ENCODE results near the gene LUZP2.

- TF ChIP-seq, protein P1, sequence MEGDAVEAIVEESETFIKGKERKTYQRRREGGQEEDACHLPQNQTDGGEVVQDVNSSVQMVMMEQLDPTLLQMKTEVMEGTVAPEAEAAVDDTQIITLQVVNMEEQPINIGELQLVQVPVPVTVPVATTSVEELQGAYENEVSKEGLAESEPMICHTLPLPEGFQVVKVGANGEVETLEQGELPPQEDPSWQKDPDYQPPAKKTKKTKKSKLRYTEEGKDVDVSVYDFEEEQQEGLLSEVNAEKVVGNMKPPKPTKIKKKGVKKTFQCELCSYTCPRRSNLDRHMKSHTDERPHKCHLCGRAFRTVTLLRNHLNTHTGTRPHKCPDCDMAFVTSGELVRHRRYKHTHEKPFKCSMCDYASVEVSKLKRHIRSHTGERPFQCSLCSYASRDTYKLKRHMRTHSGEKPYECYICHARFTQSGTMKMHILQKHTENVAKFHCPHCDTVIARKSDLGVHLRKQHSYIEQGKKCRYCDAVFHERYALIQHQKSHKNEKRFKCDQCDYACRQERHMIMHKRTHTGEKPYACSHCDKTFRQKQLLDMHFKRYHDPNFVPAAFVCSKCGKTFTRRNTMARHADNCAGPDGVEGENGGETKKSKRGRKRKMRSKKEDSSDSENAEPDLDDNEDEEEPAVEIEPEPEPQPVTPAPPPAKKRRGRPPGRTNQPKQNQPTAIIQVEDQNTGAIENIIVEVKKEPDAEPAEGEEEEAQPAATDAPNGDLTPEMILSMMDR (IDR thresholded peaks at IDR 0.05): no peak
- no peak for TF ChIP-seq POLR2A (IDR thresholded peaks at IDR 0.05)
These were observed 403.7 kb downstream of the LUZP2 start for GRCh38 chr11:24900514-24900913.
